ENCODE results near the gene QPRT. TPM values are rescaled to one million over a fixed set of nuclear protein-coding genes. Genes with fewer than 3 reads are reported as not detected.
A peak's percentile ranks its signal among the peaks of the same experiment; 100 is the strongest.
"Not testable (repeated sequence)": the region's sequence is repeated elsewhere in the genome, so short reads cannot be mapped to it uniquely, and the experiment has no call there.

QPRT gene
- total RNA-seq, 2 donors from 2014 or later = 3.2 to 4.3 TPM

- H3K27me3 Mint-ChIP-seq = no peaks in the 10 kb centered on the region
- no peaks in the 10 kb centered on the region for H3K36me3 Mint-ChIP-seq (ENCODE audit: low read depth)
- no peak for ATAC-seq (replicated peaks)
- no peak overlapping the region for H3K4me3 Mint-ChIP-seq
- no peaks in the 10 kb centered on the region for H3K9me3 Mint-ChIP-seq
- no peak overlapping the region for H3K27ac Mint-ChIP-seq
- H3K4me1 Mint-ChIP-seq = no peaks in the 10 kb centered on the region
Observed at GRCh38 chr16:29694384-29695195, 15.6 kb downstream of the QPRT start.

- H3K4me1 Mint-ChIP-seq; H3K36me3 Mint-ChIP-seq (ENCODE audit: low read depth); H3K27me3 Mint-ChIP-seq; H3K27ac Mint-ChIP-seq; ATAC-seq (replicated peaks); H3K9me3 Mint-ChIP-seq; H3K4me3 Mint-ChIP-seq: not testable (repeated sequence)
Observed at GRCh38 chr16:29695675-29696074, 16.7 kb downstream of the QPRT start.

- Mint-ChIP-seq H3K4me3 (no peak overlapping the region), H3K9me3 (no peaks in the 10 kb centered on the region), H3K27ac (no peak overlapping the region), H3K36me3 (ENCODE audit: low read depth) (no peaks in the 10 kb centered on the region), H3K4me1 (peaks cover 10% of the 10 kb centered on the region), H3K27me3 (no peaks in the 10 kb centered on the region)
- ATAC-seq (replicated peaks) = no peak
Observed at GRCh38 chr16:29696881-29697331, 17.9 kb downstream of the QPRT start.

GRCh38 chr16:29697391-29697790 is 18.4 kb downstream of the QPRT start:
- Mint-ChIP-seq H3K9me3 (no peaks in the 10 kb centered on the region), H3K4me1 (peaks cover 15% of the 10 kb centered on the region), H3K27me3 (no peaks in the 10 kb centered on the region), H3K27ac (peak overlapping the region; percentile 38), H3K4me3 (no peak overlapping the region), H3K36me3 (ENCODE audit: low read depth) (no peaks in the 10 kb centered on the region)
- ATAC-seq (replicated peaks) = no peak

- no peaks in the 10 kb centered on the region for H3K9me3 Mint-ChIP-seq
- no peak overlapping the region for H3K4me3 Mint-ChIP-seq
- H3K27ac Mint-ChIP-seq = peak overlapping the region; percentile 38
- H3K36me3 Mint-ChIP-seq (ENCODE audit: low read depth) = no peaks in the 10 kb centered on the region
- peaks cover 21% of the 10 kb centered on the region for H3K4me1 Mint-ChIP-seq
- no peaks in the 10 kb centered on the region for H3K27me3 Mint-ChIP-seq
- ATAC-seq (replicated peaks) = no peak
Observed at GRCh38 chr16:29698042-29698441, 19.1 kb downstream of the QPRT start.

GRCh38 chr16:29698484-29699323 is 19.7 kb downstream of the QPRT start:
- Mint-ChIP-seq H3K4me3 (no peak overlapping the region), H3K4me1 (peaks cover 21% of the 10 kb centered on the region), H3K27me3 (no peaks in the 10 kb centered on the region), H3K27ac (no peak overlapping the region), H3K36me3 (ENCODE audit: low read depth) (no peaks in the 10 kb centered on the region), H3K9me3 (no peaks in the 10 kb centered on the region)
- no peak for ATAC-seq (replicated peaks)

GRCh38 chr16:29699324-29700219 is 20.6 kb downstream of the QPRT start:
- Mint-ChIP-seq H3K4me1 (peaks cover 21% of the 10 kb centered on the region), H3K27ac (no peak overlapping the region), H3K27me3 (no peaks in the 10 kb centered on the region), H3K36me3 (ENCODE audit: low read depth) (no peaks in the 10 kb centered on the region), H3K9me3 (no peaks in the 10 kb centered on the region), H3K4me3 (no peak overlapping the region)
- ATAC-seq (replicated peaks) = no peak

- Mint-ChIP-seq H3K4me1 (peaks cover 21% of the 10 kb centered on the region), H3K9me3 (no peaks in the 10 kb centered on the region), H3K27me3 (no peaks in the 10 kb centered on the region), H3K36me3 (ENCODE audit: low read depth) (no peaks in the 10 kb centered on the region), H3K27ac (peak overlapping the region; percentile 92), H3K4me3 (peak overlapping the region; percentile 90)
- peak; percentile 53 for ATAC-seq (replicated peaks)
Observed at GRCh38 chr16:29700253-29700987, 21.4 kb downstream of the QPRT start.

GRCh38 chr16:29701214-29701555 is 22.2 kb downstream of the QPRT start:
- no peak for ATAC-seq (replicated peaks)
- peak overlapping the region; percentile 90 for H3K4me3 Mint-ChIP-seq
- H3K9me3 Mint-ChIP-seq = no peaks in the 10 kb centered on the region
- H3K36me3 Mint-ChIP-seq (ENCODE audit: low read depth) = no peaks in the 10 kb centered on the region
- peak overlapping the region; percentile 92 for H3K27ac Mint-ChIP-seq
- peaks cover 21% of the 10 kb centered on the region for H3K4me1 Mint-ChIP-seq
- no peaks in the 10 kb centered on the region for H3K27me3 Mint-ChIP-seq

- Mint-ChIP-seq H3K4me3 (peak overlapping the region; percentile 90), H3K36me3 (ENCODE audit: low read depth) (no peaks in the 10 kb centered on the region)
Observed at GRCh38 chr16:29702269-29702668, 23.3 kb downstream of the QPRT start.

GRCh38 chr16:29705030-29705429 is 26.1 kb downstream of the QPRT start:
- no peak for ATAC-seq (replicated peaks)
- no peak overlapping the region for H3K27ac Mint-ChIP-seq

More at GRCh38 chr16:29702269-29702668, 23.3 kb downstream of the QPRT start:
- peak overlapping the region; percentile 92 for H3K27ac Mint-ChIP-seq
- peak; percentile 55 for ATAC-seq (replicated peaks)
- peaks cover 21% of the 10 kb centered on the region for H3K4me1 Mint-ChIP-seq
- no peaks in the 10 kb centered on the region for H3K27me3 Mint-ChIP-seq
- no peaks in the 10 kb centered on the region for H3K9me3 Mint-ChIP-seq

GRCh38 chr16:29707160-29707559 is 28.2 kb downstream of the QPRT start:
- H3K36me3 Mint-ChIP-seq (ENCODE audit: low read depth); ATAC-seq (replicated peaks); H3K4me3 Mint-ChIP-seq; H3K9me3 Mint-ChIP-seq; H3K27ac Mint-ChIP-seq; H3K27me3 Mint-ChIP-seq: not testable (repeated sequence)
- peaks cover 20% of the 10 kb centered on the region for H3K4me1 Mint-ChIP-seq

More at GRCh38 chr16:29705030-29705429, 26.1 kb downstream of the QPRT start:
- no peaks in the 10 kb centered on the region for H3K9me3 Mint-ChIP-seq
- H3K4me1 Mint-ChIP-seq = peaks cover 26% of the 10 kb centered on the region
- no peaks in the 10 kb centered on the region for H3K27me3 Mint-ChIP-seq
- no peaks in the 10 kb centered on the region for H3K36me3 Mint-ChIP-seq (ENCODE audit: low read depth)
- no peak overlapping the region for H3K4me3 Mint-ChIP-seq

- H3K9me3 Mint-ChIP-seq = no peaks in the 10 kb centered on the region
- H3K36me3 Mint-ChIP-seq (ENCODE audit: low read depth) = no peaks in the 10 kb centered on the region
- H3K4me3 Mint-ChIP-seq = no peak overlapping the region
- no peak for ATAC-seq (replicated peaks)
- no peak overlapping the region for H3K27ac Mint-ChIP-seq
- no peaks in the 10 kb centered on the region for H3K27me3 Mint-ChIP-seq
- peaks cover 11% of the 10 kb centered on the region for H3K4me1 Mint-ChIP-seq
Observed at GRCh38 chr16:29708917-29709600, 30.1 kb downstream of the QPRT start.

Data from activated T-helper 17 cell treated with anti-CD3 and anti-CD28 coated beads, Interleukin-2, amount 50 U/mL, for 72 hours (primary cell).